ENCODE results near the gene MZT1. TPM values are rescaled to one million over a fixed set of nuclear protein-coding genes. Genes with fewer than 3 reads are reported as not detected.

The MZT1 gene
- total and polyA plus RNA-seq, 4 donors = 6.6 to 12.5 (median 7.1) TPM

- no peaks in the 10 kb centered on the region for H3K36me3 ChIP-seq (ENCODE audit: control insufficient read depth in 4 of 4, insufficient read depth in 4 of 4, low read length in 4 of 4)
- H3K4me3 ChIP-seq = no peak overlapping the region
- DNase-seq (no peak), ATAC-seq (ENCODE audit: insufficient read depth, low FRiP score) (no peak)
- H3K4me1 ChIP-seq (ENCODE audit: control insufficient read depth in 5 of 5, insufficient read depth in 5 of 5, low read length in 5 of 5) = no peaks in the 10 kb centered on the region
- TF ChIP-seq, protein P1, sequence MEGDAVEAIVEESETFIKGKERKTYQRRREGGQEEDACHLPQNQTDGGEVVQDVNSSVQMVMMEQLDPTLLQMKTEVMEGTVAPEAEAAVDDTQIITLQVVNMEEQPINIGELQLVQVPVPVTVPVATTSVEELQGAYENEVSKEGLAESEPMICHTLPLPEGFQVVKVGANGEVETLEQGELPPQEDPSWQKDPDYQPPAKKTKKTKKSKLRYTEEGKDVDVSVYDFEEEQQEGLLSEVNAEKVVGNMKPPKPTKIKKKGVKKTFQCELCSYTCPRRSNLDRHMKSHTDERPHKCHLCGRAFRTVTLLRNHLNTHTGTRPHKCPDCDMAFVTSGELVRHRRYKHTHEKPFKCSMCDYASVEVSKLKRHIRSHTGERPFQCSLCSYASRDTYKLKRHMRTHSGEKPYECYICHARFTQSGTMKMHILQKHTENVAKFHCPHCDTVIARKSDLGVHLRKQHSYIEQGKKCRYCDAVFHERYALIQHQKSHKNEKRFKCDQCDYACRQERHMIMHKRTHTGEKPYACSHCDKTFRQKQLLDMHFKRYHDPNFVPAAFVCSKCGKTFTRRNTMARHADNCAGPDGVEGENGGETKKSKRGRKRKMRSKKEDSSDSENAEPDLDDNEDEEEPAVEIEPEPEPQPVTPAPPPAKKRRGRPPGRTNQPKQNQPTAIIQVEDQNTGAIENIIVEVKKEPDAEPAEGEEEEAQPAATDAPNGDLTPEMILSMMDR (IDR thresholded peaks at IDR 0.05; ENCODE audit: control extremely low read depth, extremely low read depth) = no peak
- H3K9ac ChIP-seq (ENCODE audit: insufficient read depth in 1 of 2, low read length in 2 of 2) = no peak overlapping the region
- H3K27ac ChIP-seq (ENCODE audit: low read depth in 1 of 2, low read length in 1 of 2) = no peak overlapping the region
- no peaks in the 10 kb centered on the region for H3K9me3 ChIP-seq (ENCODE audit: control insufficient read depth in 4 of 4, insufficient read depth in 3 of 4, low read length in 3 of 4)
- H3K27me3 ChIP-seq (ENCODE audit: control insufficient read depth in 3 of 3, insufficient read depth in 3 of 3, low read length in 2 of 3) = no peaks in the 10 kb centered on the region
Measured at GRCh38 chr13:72662548-72662947, 64.9 kb downstream of the MZT1 start.

Small RNAs within 50 kb of the gene (small RNA-seq; reads per million reads assigned to genes)
- not detected for gene RNU6-80P (ENCODE audit: low replicate concordance)

Other genes with a start within 250 kb of the MZT1 start
- 1 to 10 TPM; 3.8 to 4.0 TPM for gene BORA, start 294 bp upstream of the MZT1 start, total RNA-seq
- 1 to 10 TPM; 1.6 to 2.9 TPM for gene BORA, start 294 bp upstream of the MZT1 start, polyA plus RNA-seq
- 10 to 100 TPM; 30.9 to 40.4 TPM for gene DIS3, start 54.3 kb upstream of the MZT1 start, total RNA-seq
- gene DIS3, start 54.3 kb upstream of the MZT1 start, polyA plus RNA-seq = 10 to 100 TPM; 11.2 to 13.5 TPM
- 10 to 100 TPM; 26.6 to 61.1 TPM for gene PIBF1, start 54.5 kb upstream of the MZT1 start, total RNA-seq
- gene PIBF1, start 54.5 kb upstream of the MZT1 start, polyA plus RNA-seq = 10 to 100 TPM in 1 of 2 donors, 1 to 10 TPM in 1; 8.4 to 24.7 TPM